Pulmonary artery endothelial cell (primary cell): ENCODE data around the gene SYTL2. TPM values are rescaled to one million over a fixed set of nuclear protein-coding genes. Genes with fewer than 3 reads are reported as not detected.
"Not testable (repeated sequence)": the region's sequence is repeated elsewhere in the genome, so short reads cannot be mapped to it uniquely, and the experiment has no call there.

Source experiments
- DNase-seq: peaks from one replicate; pipeline ENCODE4 v3.0.0-alpha.2; 2011; ENCODE audit warnings: low read depth, low spot score
- total RNA-seq: library from RNA; depleted of rRNA; stranded (reverse); fragments of >200 nt; gene quantifications from 2 replicates; pipeline ENCODE4 v1.2.3, GENCODE V29; 2014

Gene SYTL2
- total RNA-seq, 1 donor from 2014 or later: 0.46 TPM

- DNase-seq: no peak
Observed at GRCh38 chr11:85791409-85791990, 19.4 kb downstream of the SYTL2 start.

GRCh38 chr11:85787809-85788760 lies 22.9 kb downstream of the SYTL2 start:
- DNase-seq: no peak

GRCh38 chr11:85787168-85787567 lies 23.8 kb downstream of the SYTL2 start:
- no peak for DNase-seq

- no peak for DNase-seq
Observed at GRCh38 chr11:85784480-85785265, 26.3 kb downstream of the SYTL2 start.

GRCh38 chr11:85783758-85784157 lies 27.2 kb downstream of the SYTL2 start:
- no peak for DNase-seq

- not testable (repeated sequence) for DNase-seq
Observed at GRCh38 chr11:85780780-85781517, 30.0 kb downstream of the SYTL2 start.

- no peak for DNase-seq
Observed at GRCh38 chr11:85779956-85780640, 30.8 kb downstream of the SYTL2 start.

- DNase-seq: not testable (repeated sequence)
Observed at GRCh38 chr11:85777603-85777972, 33.4 kb downstream of the SYTL2 start.

GRCh38 chr11:85776951-85777602 lies 33.9 kb downstream of the SYTL2 start:
- no peak for DNase-seq

- DNase-seq: no peak
Observed at GRCh38 chr11:85774256-85775101, 36.5 kb downstream of the SYTL2 start.

- DNase-seq: no peak
Observed at GRCh38 chr11:85772695-85773094, 38.2 kb downstream of the SYTL2 start.

GRCh38 chr11:85771568-85771967 lies 39.4 kb downstream of the SYTL2 start:
- no peak for DNase-seq

- DNase-seq: no peak
Observed at GRCh38 chr11:85769771-85770170, 41.2 kb downstream of the SYTL2 start.

- no peak for DNase-seq
Observed at GRCh38 chr11:85768473-85769146, 42.3 kb downstream of the SYTL2 start.

- DNase-seq: no peak
Observed at GRCh38 chr11:85767246-85767945, 43.5 kb downstream of the SYTL2 start.

GRCh38 chr11:85766721-85767161 lies 44.2 kb downstream of the SYTL2 start:
- no peak for DNase-seq

GRCh38 chr11:85764796-85765195 lies 46.1 kb downstream of the SYTL2 start:
- no peak for DNase-seq

- DNase-seq: no peak
Observed at GRCh38 chr11:85762226-85762625, 48.7 kb downstream of the SYTL2 start.
